AG04449 (cell line): ENCODE data around the gene QRFP.

Experiments used
- CTCF ChIA-PET: fragments of 350-600 bp; formaldehyde crosslinking; extraction: SDS; loops from one replicate; lab custom pipeline; 2021; ENCODE audit warnings: antibody characterized with exemption; lab: Yijun Ruan, JAX
- POLR2A ChIA-PET: fragments of 400-600, 350-600 bp; formaldehyde crosslinking; extraction: SDS; loops from one replicate; lab custom pipeline; 2020; ENCODE audit warnings: antibody characterized with exemption, inconsistent platforms; lab: Yijun Ruan, JAX
- DNase-seq: peaks from one replicate; pipeline ENCODE4 v3.0.0-alpha.2; 2010; ENCODE audit warnings: low read depth, low spot score
- H3K4me3 ChIP-seq: 2 replicates; pipeline ENCODE4 v1.5.1; 2011; ENCODE audit warnings: low read depth, mild to moderate bottlenecking, control low read depth, low read length
- TF ChIP-seq, protein P1 (sequence below): IDR thresholded peaks from one replicate; pipeline ENCODE4 v1.5.1; 2011; ENCODE audit warnings: mild to moderate bottlenecking, moderate library complexity, low read length, control low read depth, inconsistent platforms; ENCODE audit not compliant: insufficient read depth; ENCODE audit errors: missing control alignments

Gene QRFP

GRCh38 chr9:130872093-130872492, 24.5 kb downstream of the QRFP start:
- CTCF ChIA-PET: interaction anchor here (0.8 to 12.4 kb wide), 5 partner anchors 115 to 180 kb away, joined by 3 to 786 read pairs (median 13); no protein-coding TSS in a partner anchor

GRCh38 chr9:130871395-130872062, 25.1 kb downstream of the QRFP start:
- ChIA-PET POLR2A (no interaction called here), CTCF (interaction anchor here (0.7 to 12.4 kb wide), 7 partner anchors 9 to 180 kb away, joined by 3 to 786 read pairs (median 13); no protein-coding TSS in a partner anchor)
- DNase-seq: no peak
- H3K4me3 ChIP-seq: no peak overlapping the region
- TF ChIP-seq, protein P1, sequence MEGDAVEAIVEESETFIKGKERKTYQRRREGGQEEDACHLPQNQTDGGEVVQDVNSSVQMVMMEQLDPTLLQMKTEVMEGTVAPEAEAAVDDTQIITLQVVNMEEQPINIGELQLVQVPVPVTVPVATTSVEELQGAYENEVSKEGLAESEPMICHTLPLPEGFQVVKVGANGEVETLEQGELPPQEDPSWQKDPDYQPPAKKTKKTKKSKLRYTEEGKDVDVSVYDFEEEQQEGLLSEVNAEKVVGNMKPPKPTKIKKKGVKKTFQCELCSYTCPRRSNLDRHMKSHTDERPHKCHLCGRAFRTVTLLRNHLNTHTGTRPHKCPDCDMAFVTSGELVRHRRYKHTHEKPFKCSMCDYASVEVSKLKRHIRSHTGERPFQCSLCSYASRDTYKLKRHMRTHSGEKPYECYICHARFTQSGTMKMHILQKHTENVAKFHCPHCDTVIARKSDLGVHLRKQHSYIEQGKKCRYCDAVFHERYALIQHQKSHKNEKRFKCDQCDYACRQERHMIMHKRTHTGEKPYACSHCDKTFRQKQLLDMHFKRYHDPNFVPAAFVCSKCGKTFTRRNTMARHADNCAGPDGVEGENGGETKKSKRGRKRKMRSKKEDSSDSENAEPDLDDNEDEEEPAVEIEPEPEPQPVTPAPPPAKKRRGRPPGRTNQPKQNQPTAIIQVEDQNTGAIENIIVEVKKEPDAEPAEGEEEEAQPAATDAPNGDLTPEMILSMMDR: no peak

More at GRCh38 chr9:130872093-130872492, 24.5 kb downstream of the QRFP start:
- H3K4me3 ChIP-seq: no peak overlapping the region
- TF ChIP-seq, protein P1: no peak
- POLR2A ChIA-PET: no interaction called here
- no peak for DNase-seq

DNA sequence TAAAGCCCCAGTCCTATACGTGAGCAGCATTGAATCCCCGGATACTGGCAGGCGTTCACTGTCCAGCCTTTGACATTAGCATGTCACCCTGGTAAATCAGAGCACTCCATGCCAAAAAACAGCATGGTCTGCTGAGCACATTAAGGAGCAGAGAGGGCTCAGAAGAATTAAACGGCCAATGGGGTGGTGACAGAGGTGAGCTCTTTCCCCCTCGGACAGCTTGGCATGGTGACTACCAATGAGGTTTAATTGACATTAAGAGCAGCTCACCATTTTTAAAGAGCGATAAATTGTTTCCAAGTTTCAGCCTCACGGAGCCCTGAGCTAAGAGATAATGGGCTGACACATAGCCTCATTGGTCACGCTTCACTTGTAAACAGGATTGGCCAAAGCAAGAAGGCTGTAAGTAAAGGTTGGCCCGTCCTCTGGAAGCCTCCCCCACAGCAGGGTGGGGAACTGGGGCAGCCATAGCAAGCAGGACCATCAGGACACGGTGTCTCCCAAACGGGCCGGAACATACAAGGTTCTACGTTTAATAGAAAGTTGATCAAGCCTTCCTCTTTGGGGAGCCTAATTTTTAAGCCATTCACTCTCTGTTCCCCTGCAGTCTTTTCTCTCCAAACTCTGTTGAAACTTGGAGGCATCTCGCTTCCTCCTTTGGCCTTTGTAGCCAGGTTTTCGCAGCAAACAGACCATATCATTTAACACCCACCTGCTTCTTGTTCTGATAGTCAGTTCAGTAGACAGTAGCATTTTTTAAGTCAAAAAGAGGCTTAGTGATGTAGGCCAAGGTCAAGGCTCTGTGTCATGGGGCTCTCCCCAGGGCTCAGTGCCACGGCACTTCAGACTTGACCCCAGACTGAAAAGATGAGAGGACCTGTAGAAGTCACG, 25.9 kb downstream of the QRFP start:
- H3K4me3 ChIP-seq: no peak overlapping the region
- no peak for DNase-seq
- CTCF ChIA-PET: interaction anchor here (0.7 to 12.4 kb wide), 44 partner anchors 9 to 183 kb away, joined by 3 to 786 read pairs (median 5); no protein-coding TSS in a partner anchor
- POLR2A ChIA-PET: no interaction called here
- TF ChIP-seq, protein P1: no peak

DNA sequence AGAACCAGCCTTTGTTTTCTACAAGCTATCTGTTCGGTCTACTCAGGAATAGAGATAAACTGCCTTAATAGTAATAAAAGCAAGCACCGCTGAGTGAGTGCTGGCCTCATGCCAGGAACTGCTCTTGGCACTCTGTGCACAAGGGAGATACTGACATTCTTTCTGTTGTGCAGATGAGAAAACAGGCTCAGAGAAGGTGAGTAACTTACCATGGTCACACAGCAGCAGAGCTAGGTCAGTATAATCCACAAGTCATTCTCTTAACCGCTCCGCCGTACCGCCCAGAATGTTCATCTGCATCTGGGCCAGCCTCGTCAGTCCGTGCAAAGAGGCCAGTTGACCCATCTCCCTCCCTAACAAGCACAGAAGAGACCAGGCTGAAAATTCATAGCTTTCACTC, 27.4 kb downstream of the QRFP start:
- POLR2A ChIA-PET: no interaction called here
- DNase-seq: no peak

DNA sequence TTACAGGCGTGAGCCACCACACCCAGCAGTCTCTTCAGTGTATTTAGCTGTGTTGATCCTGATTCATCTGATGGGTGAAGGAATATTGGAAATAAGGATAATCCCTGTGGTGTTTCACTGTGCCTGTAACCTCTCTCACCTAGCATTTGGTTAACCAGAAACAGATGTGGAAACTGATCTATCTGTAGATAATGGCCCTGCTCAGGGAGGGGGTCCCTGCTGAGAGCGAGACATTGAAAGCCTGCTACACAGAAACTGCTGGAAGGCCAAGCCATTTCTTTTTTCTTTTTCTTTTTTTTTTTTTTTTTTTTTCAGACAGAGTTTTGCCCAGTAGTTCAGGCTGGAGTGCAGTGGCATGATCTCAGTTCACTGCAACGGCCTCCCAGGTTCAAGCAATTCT, 28.4 kb downstream of the QRFP start:
- ChIA-PET CTCF (interaction anchor here (1.2 to 12.4 kb wide), 14 partner anchors 10 to 181 kb away, joined by 3 to 786 read pairs (median 29); no protein-coding TSS in a partner anchor), POLR2A (no interaction called here)
- TF ChIP-seq, protein P1: no peak
- H3K4me3 ChIP-seq: no peak overlapping the region
- DNase-seq: no peak

More for the DNA sequence above, 27.4 kb downstream of the QRFP start:
- TF ChIP-seq, protein P1: no peak
- no peak overlapping the region for H3K4me3 ChIP-seq
- CTCF ChIA-PET: interaction anchor here (0.6 to 12.4 kb wide), 46 partner anchors 8 to 256 kb away, joined by 3 to 786 read pairs (median 4); partner anchors contain the start of gene NUP214

DNA sequence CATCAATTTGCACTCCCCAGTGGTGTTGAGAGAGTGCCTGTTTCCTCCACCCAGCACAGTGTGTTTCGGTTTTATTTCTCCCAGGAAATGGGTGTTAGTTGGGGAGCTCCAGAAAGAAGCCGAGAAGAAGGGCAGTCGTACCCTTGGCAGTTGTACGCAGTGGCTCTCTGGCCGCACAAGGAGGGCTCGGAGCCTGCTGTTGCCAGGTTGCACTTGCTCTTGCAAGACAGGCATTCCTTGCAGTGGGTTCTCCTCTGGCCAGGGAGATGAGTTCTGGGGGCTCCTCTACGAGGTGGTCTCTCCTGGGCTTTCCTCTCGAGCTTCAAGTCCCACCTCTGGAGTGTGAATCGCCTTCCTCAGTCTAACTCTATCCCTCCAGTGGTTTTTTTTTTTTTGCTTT, 29.1 kb downstream of the QRFP start:
- TF ChIP-seq, protein P1: no peak
- ChIA-PET CTCF (interaction anchor here (0.9 to 12.4 kb wide), 17 partner anchors 9 to 185 kb away, joined by 3 to 786 read pairs (median 12); no protein-coding TSS in a partner anchor), POLR2A (no interaction called here)
- DNase-seq: no peak
- no peak overlapping the region for H3K4me3 ChIP-seq
